Aorta (tissue), 5 donors: Measurements from ENCODE around the gene PTPRQ. TPM values are rescaled to one million over a fixed set of nuclear protein-coding genes. Genes with fewer than 3 reads are reported as not detected.

Source experiments
- ATAC-seq: fragments of 200-7000 bp; cut with Tn5 transposase; one replicate; pipeline ENCODE4 v1.9.1; 2022; ENCODE audit warnings: moderate library complexity; ENCODE audit not compliant: low FRiP score
- DNase-seq, 2 donors: peaks; one replicate each; pipeline ENCODE4 v3.0.0-alpha.2; 2020
- H3K27ac ChIP-seq, 2 donors: one replicate each; pipeline ENCODE4 v1.5.1; 2013; ENCODE audit warnings: low read length in 2 of 2, mild to moderate bottlenecking in 2 of 2, moderate library complexity in 2 of 2, control low read depth in 1 of 2, inconsistent platforms in 1 of 2, low read depth in 1 of 2
- H3K27me3 ChIP-seq, 2 donors: one replicate each; pipeline ENCODE4 v1.6.1; 2013; ENCODE audit warnings: control low read depth in 1 of 2, low read length in 1 of 2, mild to moderate bottlenecking in 1 of 2, moderate library complexity in 1 of 2; ENCODE audit not compliant: insufficient read depth in 2 of 2, control insufficient read depth in 1 of 2
- H3K36me3 ChIP-seq, 2 donors: one replicate each; pipeline ENCODE4 v1.6.1; 2013; ENCODE audit warnings: control low read depth in 1 of 2, low read length in 1 of 2, mild to moderate bottlenecking in 1 of 2; ENCODE audit not compliant: insufficient read depth in 2 of 2, control insufficient read depth in 1 of 2
- H3K4me1 ChIP-seq, 2 donors: one replicate each; pipeline ENCODE4 v1.6.1; 2013; ENCODE audit warnings: low read length in 2 of 2, control low read depth in 1 of 2, mild to moderate bottlenecking in 1 of 2, moderate library complexity in 1 of 2; ENCODE audit not compliant: insufficient read depth in 2 of 2, control insufficient read depth in 1 of 2
- H3K4me3 ChIP-seq, 2 donors: one replicate each; pipeline ENCODE4 v1.5.1; 2013; ENCODE audit warnings: low read length in 2 of 2, control low read depth in 1 of 2, mild to moderate bottlenecking in 1 of 2
- H3K9me3 ChIP-seq: one replicate; pipeline ENCODE4 v1.6.1; 2013; ENCODE audit warnings: mild to moderate bottlenecking, low read length; ENCODE audit not compliant: control insufficient read depth
- WGBS, 2 donors: extraction: QIAGEN DNeasy Blood & Tissue Kit; methylation state at CpG; one replicate each; pipeline ENCODE4 v1.1.7; 2013; 5-methylcytosine and 5-hydroxymethylcytosine counted together
- intact Hi-C, 2 donors: fragments of 100-400 bp; cut with DNase I; formaldehyde crosslinking; loops; one replicate each; pipeline versions ENCODE4 v1.14.2 to v1.15.0; 2022
- polyA plus RNA-seq, 2 donors: library from polyadenylated mRNA; stranded (reverse); fragments of 200-250 nt; gene quantifications; one replicate each; pipeline ENCODE4 v1.2.3, GENCODE V29; 2013
- total RNA-seq, 2 donors: library from RNA; stranded (reverse); fragmentation: NEBNext Ultra II Directional; extraction: Animal tissue kit (Norgen Biotek cat#: 25700); gene quantifications; one replicate each; pipeline ENCODE4 v1.2.1, GENCODE V29; 2021
- donor health status: healthy with polysubstance abuse.
- donor health status: Bipolar disorder and iron deficiency.
- donor health status: DM: no; HTN: no; CAD: no.
- donor health status: DM: no; HTN: no; CAD: no.
- donor health status: DM: yes; HTN: yes; CAD: no.

Gene PTPRQ
- total and polyA plus RNA-seq, 4 donors = 0.08 to 10.3 (median 2.2) TPM; not detected in 1

DNA sequence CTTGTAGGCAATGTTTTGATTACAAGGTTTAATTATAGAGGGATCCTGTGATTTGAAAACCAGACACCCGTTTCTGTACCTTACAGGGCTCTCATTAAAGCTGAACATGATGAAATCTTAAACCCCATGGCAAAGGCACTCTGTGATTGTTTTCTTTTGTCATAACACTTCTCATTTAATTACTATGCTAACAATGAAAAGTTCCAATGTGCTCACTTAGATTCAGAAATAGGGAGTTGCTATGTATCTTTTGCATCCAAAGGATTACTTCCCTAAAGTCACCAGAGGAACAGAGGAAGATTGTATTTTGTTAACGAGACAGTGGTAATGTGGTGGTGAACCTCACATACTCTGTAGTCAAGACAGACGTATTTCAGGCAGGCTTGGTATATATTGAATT, 181.9 kb downstream of the PTPRQ start:
- Histone ChIP-seq H3K27ac (no peak overlapping the region), H3K36me3 (no peaks in the 10 kb centered on the region), H3K9me3 (no peaks in the 10 kb centered on the region), H3K4me1 (no peaks in the 10 kb centered on the region), H3K4me3 (no peak overlapping the region), H3K27me3 (no peaks in the 10 kb centered on the region)
- DNase-seq (no peak), ATAC-seq (no peak)
- intact Hi-C loops = no loop called here
- 59% methylated on average over 3 of the region's 3 CpGs for WGBS, 2 donors

DNA sequence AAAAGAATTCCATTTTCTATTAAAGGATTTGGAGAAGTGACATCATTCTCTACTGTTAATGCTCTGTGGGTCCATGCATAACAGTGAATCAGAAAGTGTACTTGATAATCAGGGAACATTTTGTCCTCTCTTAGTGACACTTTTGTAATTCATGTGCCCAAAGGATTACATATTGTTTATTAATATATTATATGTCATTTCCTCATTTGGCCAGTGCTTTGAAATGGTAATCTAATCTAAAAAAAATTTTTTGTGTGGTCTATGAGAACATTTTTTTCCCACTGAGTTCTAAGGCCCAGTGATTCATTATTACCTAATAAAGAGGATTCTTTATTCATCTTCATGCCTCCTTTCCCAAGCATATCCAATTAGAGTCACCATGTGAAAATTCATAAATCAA, 183.7 kb downstream of the PTPRQ start:
- Histone ChIP-seq H3K27me3 (no peaks in the 10 kb centered on the region), H3K9me3 (no peaks in the 10 kb centered on the region), H3K4me1 (no peaks in the 10 kb centered on the region), H3K4me3 (no peak overlapping the region), H3K36me3 (no peaks in the 10 kb centered on the region), H3K27ac (no peak overlapping the region)
- ATAC-seq (peak; percentile 67), DNase-seq (no peak)
- intact Hi-C loops = no loop called here

DNA sequence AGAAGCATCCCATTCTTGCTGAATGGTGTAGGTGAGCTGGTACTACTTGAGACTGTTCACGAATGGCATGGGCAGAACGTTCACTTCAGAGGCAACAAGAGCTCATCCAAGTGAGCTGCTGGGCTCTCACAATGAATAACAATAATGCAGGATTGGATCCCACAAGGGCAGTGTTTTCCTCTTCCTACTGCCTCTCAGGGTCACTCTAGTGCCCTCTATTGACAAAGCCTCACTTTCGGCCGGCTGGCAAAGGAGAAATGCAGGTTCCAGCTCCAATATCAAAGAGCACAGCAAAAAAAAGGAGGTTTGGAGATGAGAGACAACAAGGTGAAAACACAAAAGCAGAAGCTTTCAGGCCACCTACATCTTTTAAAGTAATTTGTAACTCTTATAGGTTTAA, 188.8 kb downstream of the PTPRQ start:
- Histone ChIP-seq H3K9me3 (no peaks in the 10 kb centered on the region), H3K4me1 (no peaks in the 10 kb centered on the region), H3K4me3 (no peak overlapping the region), H3K27ac (no peak overlapping the region), H3K27me3 (peaks cover 0 to 1% of the 10 kb centered on the region in 2 donors), H3K36me3 (no peaks in the 10 kb centered on the region)
- no peak for ATAC-seq
- intact Hi-C loops = no loop called here
- peak in 1 of 2 donors; percentile 17 for DNase-seq
- WGBS, 2 donors = 47 to 48% methylated on average over 4 of the region's 4 CpGs

DNA sequence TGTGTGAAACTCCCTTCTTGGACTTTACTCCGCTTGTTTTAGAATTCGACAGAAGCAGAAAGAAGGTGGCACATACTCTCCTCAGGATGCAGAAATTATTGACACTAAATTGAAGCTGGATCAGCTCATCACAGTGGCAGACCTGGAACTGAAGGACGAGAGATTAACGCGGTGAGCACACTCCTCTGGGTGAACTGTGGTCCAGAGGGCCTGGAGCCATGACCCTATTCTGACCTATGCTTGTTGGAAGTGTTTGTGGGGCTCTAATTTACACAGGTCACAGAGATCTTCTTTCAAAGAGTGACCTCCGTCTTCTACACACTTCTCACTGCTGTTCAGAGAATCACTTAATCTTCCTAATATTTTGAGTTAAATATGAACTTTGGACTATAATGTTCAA, 190.9 kb downstream of the PTPRQ start:
- Histone ChIP-seq H3K27me3 (peaks cover 0 to 1% of the 10 kb centered on the region in 2 donors), H3K4me3 (no peak overlapping the region), H3K4me1 (no peaks in the 10 kb centered on the region), H3K9me3 (no peaks in the 10 kb centered on the region), H3K27ac (no peak overlapping the region), H3K36me3 (no peaks in the 10 kb centered on the region)
- intact Hi-C loops = no loop called here
- ATAC-seq (no peak), DNase-seq (no peak)
- WGBS, 2 donors = 66 to 72% methylated on average over 6 of the region's 6 CpGs

- no peak overlapping the region for H3K27ac ChIP-seq
- intact Hi-C loops = no loop called here
Observed at GRCh38 chr12:80636832-80637231, 192.8 kb downstream of the PTPRQ start.

DNA sequence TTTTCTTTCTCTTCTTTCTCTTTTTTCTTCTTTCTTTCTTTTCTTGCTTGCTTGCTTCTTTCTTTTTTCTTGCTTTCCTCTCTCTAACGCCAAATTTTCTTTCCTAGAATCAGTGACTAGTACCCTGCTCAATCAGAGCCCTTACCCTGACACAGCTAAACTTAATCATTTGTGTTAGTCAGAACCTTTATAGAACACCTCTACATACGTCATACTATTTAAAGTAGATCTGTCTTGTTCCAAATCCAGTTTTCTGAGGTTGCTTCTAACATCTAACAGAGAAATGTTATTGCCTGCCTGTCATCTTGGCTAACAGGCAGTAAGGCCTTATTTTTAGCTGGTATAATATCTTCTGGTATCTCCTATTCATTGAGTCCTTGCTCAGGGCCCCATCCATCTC, 197.9 kb downstream of the PTPRQ start:
- Histone ChIP-seq H3K9me3 (peaks cover 2% of the 10 kb centered on the region), H3K36me3 (no peaks in the 10 kb centered on the region), H3K4me1 (no peaks in the 10 kb centered on the region), H3K27ac (no peak overlapping the region), H3K4me3 (no peak overlapping the region), H3K27me3 (no peaks in the 10 kb centered on the region)
- DNase-seq (no peak), ATAC-seq (no peak)
- 76 to 84% methylated on average over 2 of the region's 2 CpGs for WGBS, 2 donors
- intact Hi-C loops = no loop called here

More at GRCh38 chr12:80636832-80637231, 192.8 kb downstream of the PTPRQ start:
- no peaks in the 10 kb centered on the region for H3K36me3 ChIP-seq
- 76 to 81% methylated on average over 4 of the region's 4 CpGs for WGBS, 2 donors
- no peaks in the 10 kb centered on the region for H3K9me3 ChIP-seq
- H3K4me1 ChIP-seq = no peaks in the 10 kb centered on the region
- no peak overlapping the region for H3K4me3 ChIP-seq
- DNase-seq (no peak), ATAC-seq (no peak)
- peaks cover 0 to 1% of the 10 kb centered on the region in 2 donors for H3K27me3 ChIP-seq

DNA sequence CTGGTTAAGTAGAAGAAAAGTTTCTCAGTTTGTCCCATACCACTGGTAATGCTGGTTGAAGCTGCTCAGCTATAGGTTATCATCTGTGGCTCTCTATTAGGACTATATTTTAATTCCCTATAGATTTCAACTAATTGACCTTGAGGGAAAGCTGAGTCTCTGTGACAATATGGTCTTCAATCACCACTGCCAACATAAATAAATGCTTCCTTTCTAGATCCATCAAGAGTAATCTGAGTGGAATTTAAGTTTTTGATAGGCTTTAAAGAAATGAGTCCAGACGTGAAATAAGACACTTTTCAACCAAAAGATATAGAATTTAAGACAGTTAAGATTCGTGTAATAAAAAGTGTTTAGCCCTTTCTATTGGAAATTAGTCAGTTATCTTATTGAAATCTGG, 199.9 kb downstream of the PTPRQ start:
- WGBS, 2 donors = 16 to 20% methylated on average over 2 of the region's 2 CpGs
- Histone ChIP-seq H3K4me1 (no peaks in the 10 kb centered on the region), H3K36me3 (no peaks in the 10 kb centered on the region), H3K9me3 (peaks cover 2% of the 10 kb centered on the region), H3K4me3 (no peak overlapping the region), H3K27me3 (no peaks in the 10 kb centered on the region), H3K27ac (no peak overlapping the region)
- ATAC-seq = no peak
- no peak for DNase-seq
- intact Hi-C loops = no loop called here

DNA sequence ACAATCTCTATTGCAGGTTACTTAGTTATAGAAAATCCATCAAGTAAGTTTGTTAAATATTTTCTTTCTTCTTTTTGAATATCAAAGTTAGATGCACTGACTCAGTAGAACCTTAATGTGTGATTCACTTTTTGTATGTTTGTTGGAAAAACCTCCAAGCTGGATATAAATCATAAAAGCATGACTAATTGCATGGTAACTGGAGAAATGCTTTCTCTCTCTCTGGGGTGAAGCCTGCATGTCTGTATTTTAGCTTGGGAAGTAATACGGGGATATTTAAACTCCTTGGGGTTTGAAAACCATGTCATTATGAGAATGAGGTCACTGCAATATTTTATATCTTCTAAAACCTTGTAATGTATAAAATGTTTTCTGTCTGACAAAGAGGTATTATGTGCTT, 204.8 kb downstream of the PTPRQ start:
- intact Hi-C loops = no loop called here
- H3K4me1 ChIP-seq = no peaks in the 10 kb centered on the region
- H3K27me3 ChIP-seq = no peaks in the 10 kb centered on the region
- WGBS, 2 donors = 20 to 22% methylated on average over 1 of the region's 1 CpG
- ATAC-seq = no peak
- peaks cover 2% of the 10 kb centered on the region for H3K9me3 ChIP-seq
- DNase-seq = no peak
- H3K36me3 ChIP-seq = no peaks in the 10 kb centered on the region
- H3K27ac ChIP-seq = no peak overlapping the region
- H3K4me3 ChIP-seq = no peak overlapping the region

GRCh38 chr12:80655751-80656150, 211.7 kb downstream of the PTPRQ start:
- intact Hi-C loops = no loop called here
- H3K27me3 ChIP-seq = no peaks in the 10 kb centered on the region
- H3K4me1 ChIP-seq = no peaks in the 10 kb centered on the region
- WGBS, 2 donors = 48 to 49% methylated on average over 2 of the region's 2 CpGs
- DNase-seq (no peak), ATAC-seq (no peak)
- no peaks in the 10 kb centered on the region for H3K9me3 ChIP-seq
- no peak overlapping the region for H3K4me3 ChIP-seq
- no peaks in the 10 kb centered on the region for H3K36me3 ChIP-seq
- H3K27ac ChIP-seq = no peak overlapping the region
